MM.1S (cell line): ENCODE results near the gene GTF2H4.
"Not testable (repeated sequence)": the region's sequence is repeated elsewhere in the genome, so short reads cannot be mapped to it uniquely, and the experiment has no call there.

Experiments used
- DNase-seq: peaks from one replicate; pipeline ENCODE4 v3.0.0-alpha.2; 2015
- H2AFZ ChIP-seq: fragments of 300-600 bp; sonication (generic); 2 replicates; pipeline ENCODE4 v1.6.0; 2016; ENCODE audit warnings: antibody characterized with exemption, low read length
- H3F3A ChIP-seq: fragments of 300-600 bp; sonication (generic); 2 replicates; pipeline ENCODE4 v1.6.1; 2016; ENCODE audit warnings: mild to moderate bottlenecking, antibody characterized with exemption, low read length, moderate library complexity, mixed read lengths; ENCODE audit not compliant: insufficient read depth
- H3K27ac ChIP-seq: fragments of 300-600 bp; sonication (generic); 2 replicates; pipeline ENCODE4 v1.5.1; 2016; ENCODE audit warnings: mild to moderate bottlenecking, low read length
- H3K27me3 ChIP-seq: fragments of 300-600 bp; sonication (generic); replicated peaks from 2 replicates; pipeline ENCODE4 v1.6.0; 2016; ENCODE audit warnings: low read length; ENCODE audit not compliant: insufficient read depth
- H3K36me3 ChIP-seq: fragments of 300-600 bp; sonication (generic); replicated peaks from 2 replicates; pipeline ENCODE4 v1.6.1; 2016; ENCODE audit warnings: mild to moderate bottlenecking, low read length, mixed read lengths; ENCODE audit not compliant: insufficient read depth
- H3K4me1 ChIP-seq: fragments of 300-600 bp; sonication (generic); 2 replicates; pipeline ENCODE4 v1.6.1; 2016; ENCODE audit warnings: low read length, mixed read lengths
- H3K4me2 ChIP-seq: fragments of 300-600 bp; sonication (generic); 2 replicates; pipeline ENCODE4 v1.6.0; 2016; ENCODE audit warnings: low read depth, low read length
- H3K4me3 ChIP-seq: fragments of 300-600 bp; sonication (generic); 2 replicates; pipeline ENCODE4 v1.5.1; 2016; ENCODE audit warnings: low read length, mixed read lengths
- H3K79me2 ChIP-seq: fragments of 300-600 bp; sonication (generic); 2 replicates; pipeline ENCODE4 v1.6.1; 2016; ENCODE audit warnings: mixed run types, low read length, mixed read lengths
- H3K9ac ChIP-seq: fragments of 300-600 bp; sonication (generic); 2 replicates; pipeline ENCODE4 v1.6.1; 2016; ENCODE audit warnings: low read length, mixed read lengths
- H3K9me2 ChIP-seq: fragments of 300-600 bp; sonication (generic); replicated peaks from 2 replicates; pipeline ENCODE4 v1.6.1; 2016; ENCODE audit warnings: mild to moderate bottlenecking, low read length, mixed read lengths; ENCODE audit not compliant: insufficient read depth
- H3K9me3 ChIP-seq: fragments of 300-600 bp; sonication (generic); replicated peaks from 2 replicates; pipeline ENCODE4 v1.6.1; 2016; ENCODE audit warnings: mild to moderate bottlenecking, low read length, mixed read lengths; ENCODE audit not compliant: insufficient read depth
- H4K20me1 ChIP-seq: fragments of 300-600 bp; sonication (generic); 2 replicates; pipeline ENCODE4 v1.6.1; 2016; ENCODE audit warnings: mild to moderate bottlenecking, low read length, moderate library complexity, mixed read lengths; ENCODE audit not compliant: insufficient read depth
- EZH2 ChIP-seq: fragments of 300-600 bp; sonication (generic); optimal IDR thresholded peaks from 2 replicates; pipeline ENCODE3; 2017; ENCODE audit warnings: low read depth, mild to moderate bottlenecking, antibody characterized with exemption, low read length, mixed read lengths
- EZH2phosphoT487 ChIP-seq: fragments of 300-600 bp; sonication (generic); IDR thresholded peaks from 2 replicates; pipeline ENCODE4 v1.6.1; 2018; ENCODE audit warnings: antibody characterized with exemption, low read length
- TF ChIP-seq, protein P1 (sequence below): fragments of 300-600 bp; sonication (generic); IDR thresholded peaks from 2 replicates; pipeline ENCODE4 v1.5.1; 2016; ENCODE audit warnings: antibody characterized with exemption, low read length, mixed read lengths

The GTF2H4 gene

DNA sequence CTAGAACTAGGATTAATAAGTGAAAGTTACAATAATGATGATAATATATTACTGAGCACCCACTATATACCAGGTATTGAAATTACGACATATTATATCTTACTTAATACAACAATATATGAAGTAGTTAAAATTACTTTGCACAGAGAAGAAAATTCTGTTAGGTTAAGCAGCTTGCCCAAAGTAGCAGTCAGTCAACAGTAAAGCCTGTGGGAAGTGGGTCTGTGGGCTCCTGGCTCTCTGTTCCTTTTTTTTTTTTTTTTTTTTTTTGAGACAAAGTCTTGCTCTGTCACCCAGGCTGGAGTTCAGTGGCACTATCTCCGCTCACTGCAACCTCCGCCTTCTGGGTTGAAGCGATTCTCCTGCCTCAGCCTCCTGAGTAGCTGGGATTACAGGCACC lies 4.8 kb upstream of the GTF2H4 start:
- H3K36me3 ChIP-seq, result no peaks in the 10 kb centered on the region
- no peaks in the 10 kb centered on the region for H4K20me1 ChIP-seq
- H3F3A ChIP-seq, result no peaks in the 10 kb centered on the region
- no peak overlapping the region for H3K27ac ChIP-seq
- H3K79me2 ChIP-seq, result peaks cover 2% of the 10 kb centered on the region; the same call in 1 of the 2 replicates
- no peak overlapping the region for H3K4me2 ChIP-seq
- DNase-seq, result no peak
- no peaks in the 10 kb centered on the region for H3K9me3 ChIP-seq
- no peak overlapping the region for H3K9ac ChIP-seq
- H3K4me1 ChIP-seq, result no peaks in the 10 kb centered on the region
- TF ChIP-seq EZH2phosphoT487 (no peak), EZH2 (no peak)
- H2AFZ ChIP-seq, result no peak overlapping the region
- no peaks in the 10 kb centered on the region for H3K9me2 ChIP-seq
- H3K27me3 ChIP-seq, result peaks cover 24% of the 10 kb centered on the region; the same call in 1 of the 2 replicates
- H3K4me3 ChIP-seq, result no peak overlapping the region

DNA sequence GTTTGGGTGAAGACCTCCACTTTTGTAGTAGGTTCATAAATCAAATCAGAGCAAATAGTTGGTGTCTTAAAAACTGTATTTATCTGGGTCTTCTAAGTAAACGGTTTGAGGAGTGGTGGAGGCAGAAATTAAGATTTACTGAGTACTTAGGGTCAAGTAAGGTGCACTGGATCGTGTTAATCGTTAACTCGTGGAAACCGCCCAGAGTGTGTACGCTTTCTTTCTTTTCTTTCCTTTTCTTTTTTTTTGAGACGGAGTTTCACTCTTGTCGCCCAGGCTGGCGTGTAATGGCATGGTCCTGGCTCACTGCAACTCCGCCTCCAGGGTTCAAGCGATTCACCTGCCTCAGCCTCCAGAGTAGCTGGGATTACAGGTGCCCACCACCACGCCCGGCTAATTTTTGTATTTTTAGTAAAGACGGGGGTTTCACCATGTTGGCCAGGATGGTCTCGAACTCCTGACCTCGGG lies 683 bp upstream of the GTF2H4 start:
- not testable (repeated sequence) for H4K20me1 ChIP-seq, H3K9me3 ChIP-seq, H3K4me1 ChIP-seq, H3K27me3 ChIP-seq, H3K9me2 ChIP-seq, H3K36me3 ChIP-seq, H3F3A ChIP-seq, H3K9ac ChIP-seq, H3K27ac ChIP-seq, DNase-seq
- H2AFZ ChIP-seq, result peak overlapping the region; percentile 69
- peaks cover 10% of the 10 kb centered on the region for H3K79me2 ChIP-seq
- H3K4me3 ChIP-seq, result peak overlapping the region; percentile 100
- peak overlapping the region; percentile 45; the same call in 1 of the 2 replicates for H3K4me2 ChIP-seq

DNA sequence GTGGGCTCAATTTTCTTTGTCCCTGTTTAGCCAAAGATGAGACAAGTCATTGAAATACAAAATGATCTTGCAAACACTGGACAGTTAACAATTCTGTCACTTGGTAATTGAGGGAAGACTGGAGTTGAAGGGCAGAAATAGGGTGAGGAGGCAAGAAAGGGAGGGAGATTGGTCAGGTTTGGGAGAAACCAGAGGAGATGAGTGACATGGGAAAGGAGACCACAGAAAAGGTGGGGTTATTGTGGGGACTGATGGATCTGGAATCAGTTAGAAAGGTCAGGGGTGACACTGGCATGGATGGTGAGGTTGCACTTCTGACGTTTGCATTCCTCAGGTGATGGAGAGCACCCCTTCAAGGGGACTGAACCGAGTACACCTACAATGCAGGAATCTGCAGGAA lies 693 bp downstream of the GTF2H4 start:
- Histone ChIP-seq H3K27ac (no peak overlapping the region), H3K4me1 (peaks cover 6% of the 10 kb centered on the region), H3K9me3 (no peaks in the 10 kb centered on the region), H2AFZ (peak overlapping the region; percentile 99), H3K36me3 (no peaks in the 10 kb centered on the region), H3K4me2 (peak overlapping the region; percentile 100), H3K79me2 (peaks cover 10% of the 10 kb centered on the region), H3K4me3 (peak overlapping the region; percentile 100), H3K9me2 (no peaks in the 10 kb centered on the region), H3K9ac (peak overlapping the region; percentile 80), H3K27me3 (no peaks in the 10 kb centered on the region), H4K20me1 (no peaks in the 10 kb centered on the region), H3F3A (no peaks in the 10 kb centered on the region)
- TF ChIP-seq EZH2 (no peak), EZH2phosphoT487 (no peak)
- TF ChIP-seq, protein P1, sequence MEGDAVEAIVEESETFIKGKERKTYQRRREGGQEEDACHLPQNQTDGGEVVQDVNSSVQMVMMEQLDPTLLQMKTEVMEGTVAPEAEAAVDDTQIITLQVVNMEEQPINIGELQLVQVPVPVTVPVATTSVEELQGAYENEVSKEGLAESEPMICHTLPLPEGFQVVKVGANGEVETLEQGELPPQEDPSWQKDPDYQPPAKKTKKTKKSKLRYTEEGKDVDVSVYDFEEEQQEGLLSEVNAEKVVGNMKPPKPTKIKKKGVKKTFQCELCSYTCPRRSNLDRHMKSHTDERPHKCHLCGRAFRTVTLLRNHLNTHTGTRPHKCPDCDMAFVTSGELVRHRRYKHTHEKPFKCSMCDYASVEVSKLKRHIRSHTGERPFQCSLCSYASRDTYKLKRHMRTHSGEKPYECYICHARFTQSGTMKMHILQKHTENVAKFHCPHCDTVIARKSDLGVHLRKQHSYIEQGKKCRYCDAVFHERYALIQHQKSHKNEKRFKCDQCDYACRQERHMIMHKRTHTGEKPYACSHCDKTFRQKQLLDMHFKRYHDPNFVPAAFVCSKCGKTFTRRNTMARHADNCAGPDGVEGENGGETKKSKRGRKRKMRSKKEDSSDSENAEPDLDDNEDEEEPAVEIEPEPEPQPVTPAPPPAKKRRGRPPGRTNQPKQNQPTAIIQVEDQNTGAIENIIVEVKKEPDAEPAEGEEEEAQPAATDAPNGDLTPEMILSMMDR, result no peak
- DNase-seq, result no peak

DNA sequence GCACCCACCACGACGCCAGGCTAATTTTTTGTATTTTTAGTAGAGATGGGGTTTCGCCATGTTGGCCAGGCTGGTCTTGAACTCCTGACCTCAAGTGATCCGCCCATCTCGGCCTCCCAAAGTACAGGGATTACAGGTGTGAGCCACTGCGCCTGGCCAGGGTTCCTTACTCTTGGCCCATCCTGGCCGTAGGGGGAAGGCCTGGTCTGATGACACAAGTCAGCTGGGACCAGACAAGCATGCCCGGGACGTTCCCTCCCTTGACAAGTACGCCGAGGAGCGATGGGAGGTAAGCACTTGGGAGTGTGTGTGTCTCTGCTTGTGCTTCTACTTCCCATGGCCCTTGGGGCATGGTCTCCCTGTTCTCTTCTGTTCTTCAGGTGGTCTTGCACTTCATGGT lies 2.5 kb downstream of the GTF2H4 start:
- not testable (repeated sequence) for H3K9ac ChIP-seq, H3K4me3 ChIP-seq, H2AFZ ChIP-seq, H3K36me3 ChIP-seq, H3K9me2 ChIP-seq, H3K9me3 ChIP-seq, H3K4me2 ChIP-seq, H3K27me3 ChIP-seq, H4K20me1 ChIP-seq, DNase-seq, H3F3A ChIP-seq, H3K27ac ChIP-seq
- Histone ChIP-seq H3K4me1 (peaks cover 14% of the 10 kb centered on the region), H3K79me2 (peaks cover 10% of the 10 kb centered on the region)
